HepG2 (cell line): ENCODE results near the gene TBRG1. TPM values are rescaled to one million over a fixed set of nuclear protein-coding genes. Genes with fewer than 3 reads are reported as not detected.

Experiments used
- FOXC1 ChIP-seq: sonication (generic); formaldehyde crosslinking; IDR thresholded peaks from 2 replicates; pipeline ENCODE4 v1.8.0; 2022; ENCODE audit warnings: mild to moderate bottlenecking, missing genetic modification reagents, borderline replicate concordance
- GTF2F1 ChIP-seq: fragments of 150-350 bp; IDR thresholded peaks from 2 replicates; pipeline ENCODE4 v1.6.1; 2014; ENCODE audit warnings: low read length
- HMGA1 ChIP-seq: sonication (generic); formaldehyde crosslinking; conservative IDR thresholded peaks from 2 replicates; pipeline ENCODE4 v1.4.0; 2020; ENCODE audit warnings: missing genetic modification reagents
- IKZF1 ChIP-seq: fragments of 450-650 bp; IDR thresholded peaks from 2 replicates; pipeline ENCODE4 v1.7.1; 2016
- MXD4 ChIP-seq: IDR thresholded peaks from 2 replicates; pipeline ENCODE4 v1.6.1; 2016; ENCODE audit warnings: mild to moderate bottlenecking, missing biosample characterization, missing genetic modification reagents
- RBAK ChIP-seq: sonication (generic); formaldehyde crosslinking; IDR thresholded peaks from 2 replicates; pipeline ENCODE4 v1.5.1; 2020; ENCODE audit warnings: mild to moderate bottlenecking, missing genetic modification reagents
- TAF15 ChIP-seq: fragments of 200-400 bp; formaldehyde crosslinking; IDR thresholded peaks from one replicate; pipeline ENCODE4 v1.6.1; 2018; ENCODE audit warnings: mild to moderate bottlenecking, low read depth, low read length; ENCODE audit not compliant: poor library complexity, severe bottlenecking
- ZBTB8A ChIP-seq: sonication (generic); formaldehyde crosslinking; IDR thresholded peaks from 2 replicates; pipeline ENCODE4 v1.4.0; 2020; ENCODE audit warnings: mild to moderate bottlenecking, low read depth, missing genetic modification reagents, borderline replicate concordance
- ZFP1 ChIP-seq: IDR thresholded peaks from 2 replicates; pipeline ENCODE4 v1.6.1; 2016
- ZNF230 ChIP-seq: sonication (generic); formaldehyde crosslinking; IDR thresholded peaks from 2 replicates; pipeline ENCODE4 v1.4.0; 2020; ENCODE audit warnings: mild to moderate bottlenecking, missing genetic modification reagents
- ZNF232 ChIP-seq: sonication (generic); formaldehyde crosslinking; IDR thresholded peaks from 2 replicates; pipeline ENCODE4 v1.4.0; 2020; ENCODE audit warnings: missing genetic modification reagents, borderline replicate concordance
- ZNF382 ChIP-seq: sonication (generic); formaldehyde crosslinking; IDR thresholded peaks from 2 replicates; pipeline ENCODE4 v1.5.0; 2020; ENCODE audit warnings: missing genetic modification reagents, mild to moderate bottlenecking, borderline replicate concordance
- ZNF558 ChIP-seq: sonication (generic); formaldehyde crosslinking; IDR thresholded peaks from 2 replicates; pipeline ENCODE4 v1.9.0; 2022; ENCODE audit warnings: mild to moderate bottlenecking, missing genetic modification reagents, borderline replicate concordance
- ZNF615 ChIP-seq: sonication (generic); formaldehyde crosslinking; IDR thresholded peaks from 2 replicates; pipeline ENCODE4 v1.5.0; 2020; ENCODE audit warnings: mild to moderate bottlenecking, missing genetic modification reagents, borderline replicate concordance
- ZNF709 ChIP-seq: sonication (generic); formaldehyde crosslinking; IDR thresholded peaks from 2 replicates; pipeline ENCODE4 v1.5.0; 2020; ENCODE audit warnings: mild to moderate bottlenecking, missing genetic modification reagents
- polyA plus RNA-seq, 8 experiments: library from polyadenylated mRNA; depleted of rRNA in 3 of 8; stranded (reverse) in 7 of 8; unstranded in 1 of 8; fragments of >200 nt; fragmentation: Illumina TruSeq in 4 of 8; extraction: Trizol in 4 of 8; gene quantifications; 2 replicates each; pipeline versions ENCODE4 v1.2.1 to v1.2.3, GENCODE V29; 2011 to 2016; ENCODE audit warnings: low read depth in 4 of 8, missing spikeins in 1 of 8, mixed read lengths in 1 of 8; ENCODE audit not compliant: insufficient read depth in 1 of 8
- total RNA-seq, 5 experiments: library from RNA; depleted of rRNA; stranded (reverse); fragments of >200 nt; fragmentation: Illumina TruSeq; extraction: Trizol; gene quantifications; 2 replicates each; pipeline ENCODE4 v1.2.3, GENCODE V29; 2016; ENCODE audit warnings: low read depth in 1 of 5
- TF ChIP-seq, protein P1 (sequence below): sonication (generic); formaldehyde crosslinking; IDR thresholded peaks from 2 replicates; pipeline ENCODE4 v1.9.0; 2022; ENCODE audit warnings: missing genetic modification reagents, mild to moderate bottlenecking, borderline replicate concordance
- TF ChIP-seq, protein P2 (sequence below): sonication (generic); formaldehyde crosslinking; IDR thresholded peaks from 2 replicates; pipeline ENCODE4 v1.4.0; 2020; ENCODE audit warnings: missing genetic modification reagents, mild to moderate bottlenecking, borderline replicate concordance
- TF ChIP-seq, protein P3 (sequence below): sonication (generic); formaldehyde crosslinking; IDR thresholded peaks from 2 replicates; pipeline ENCODE4 v1.5.0; 2020; ENCODE audit warnings: mild to moderate bottlenecking, missing genetic modification reagents
- TF ChIP-seq, protein P4 (sequence below): sonication (generic); formaldehyde crosslinking; IDR thresholded peaks from 2 replicates; pipeline ENCODE4 v1.4.0; 2020; ENCODE audit warnings: missing genetic modification reagents

Gene TBRG1
- total and polyA plus RNA-seq, 2 of the 13 experiments (the other 11 are each of a cell fraction or from before 2014, with no cell fraction given), result 21.7 to 25.6 TPM

DNA sequence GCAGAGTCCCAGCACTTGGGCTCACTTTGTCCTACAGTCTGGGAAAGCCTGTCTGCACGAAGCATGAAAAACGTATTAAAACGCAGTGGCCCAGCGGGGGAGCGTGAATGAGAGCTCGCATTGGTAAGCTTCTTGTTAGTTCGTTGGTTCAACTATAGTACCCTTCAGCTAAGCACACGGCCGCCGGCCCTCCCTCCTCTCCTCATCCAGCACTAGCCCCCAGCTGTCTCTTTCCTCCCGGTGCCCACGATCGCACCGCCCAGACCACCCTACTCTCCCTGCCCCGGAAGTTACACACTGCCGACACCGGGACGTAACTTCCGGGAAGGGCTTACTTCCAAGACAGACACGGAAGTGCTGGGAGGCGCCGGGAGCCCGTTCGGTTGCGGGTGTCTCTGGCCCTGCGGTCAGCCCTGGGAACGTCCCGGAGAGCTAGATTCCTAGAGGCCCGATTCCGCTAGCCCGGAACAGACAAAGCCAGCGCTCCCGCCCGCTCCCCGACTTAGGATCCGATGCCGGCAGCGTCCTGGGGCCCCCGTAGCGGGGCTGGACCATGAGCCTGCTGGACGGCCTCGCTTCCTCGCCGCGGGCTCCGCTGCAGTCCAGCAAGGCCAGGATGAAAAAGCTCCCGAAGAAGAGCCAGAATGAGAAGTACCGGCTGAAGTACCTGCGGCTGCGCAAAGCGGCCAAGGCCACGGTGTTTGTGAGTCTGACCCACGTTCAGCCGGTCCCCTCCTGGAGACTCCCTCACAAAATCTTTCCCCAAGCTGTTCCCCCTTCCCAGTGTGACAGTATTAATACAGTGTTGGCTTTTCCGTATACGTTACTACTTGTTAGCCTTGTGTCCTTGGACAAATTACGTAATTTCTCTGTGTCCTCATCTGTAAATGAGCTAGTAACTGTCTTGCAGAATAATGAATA is at the start of gene TBRG1 (continued):
- TF ChIP-seq, protein P1, sequence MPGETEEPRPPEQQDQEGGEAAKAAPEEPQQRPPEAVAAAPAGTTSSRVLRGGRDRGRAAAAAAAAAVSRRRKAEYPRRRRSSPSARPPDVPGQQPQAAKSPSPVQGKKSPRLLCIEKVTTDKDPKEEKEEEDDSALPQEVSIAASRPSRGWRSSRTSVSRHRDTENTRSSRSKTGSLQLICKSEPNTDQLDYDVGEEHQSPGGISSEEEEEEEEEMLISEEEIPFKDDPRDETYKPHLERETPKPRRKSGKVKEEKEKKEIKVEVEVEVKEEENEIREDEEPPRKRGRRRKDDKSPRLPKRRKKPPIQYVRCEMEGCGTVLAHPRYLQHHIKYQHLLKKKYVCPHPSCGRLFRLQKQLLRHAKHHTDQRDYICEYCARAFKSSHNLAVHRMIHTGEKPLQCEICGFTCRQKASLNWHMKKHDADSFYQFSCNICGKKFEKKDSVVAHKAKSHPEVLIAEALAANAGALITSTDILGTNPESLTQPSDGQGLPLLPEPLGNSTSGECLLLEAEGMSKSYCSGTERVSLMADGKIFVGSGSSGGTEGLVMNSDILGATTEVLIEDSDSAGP (CRISPR knock-in tag), result peak; percentile 90
- TF ChIP-seq TAF15 (no peak), ZNF709 (0 out of 2 replicates have a peak, but pooled peaks have one; percentile 55), HMGA1 (CRISPR knock-in tag) (no peak), RBAK (no peak), ZNF382 (CRISPR knock-in tag) (no peak), ZNF558 (CRISPR knock-in tag) (no peak), ZNF615 (CRISPR knock-in tag) (no peak), ZNF232 (no peak; the same call in 1 of the 2 replicates), MXD4 (CRISPR knock-in tag) (no peak; the same call in 1 of the 2 replicates), FOXC1 (peak; percentile 65; the same call in 1 of the 2 replicates), ZFP1 (no peak), GTF2F1 (no peak), ZBTB8A (CRISPR knock-in tag) (no peak; the same call in 1 of the 2 replicates), IKZF1 (no peak), ZNF230 (CRISPR knock-in tag) (no peak)
- TF ChIP-seq, protein P2, sequence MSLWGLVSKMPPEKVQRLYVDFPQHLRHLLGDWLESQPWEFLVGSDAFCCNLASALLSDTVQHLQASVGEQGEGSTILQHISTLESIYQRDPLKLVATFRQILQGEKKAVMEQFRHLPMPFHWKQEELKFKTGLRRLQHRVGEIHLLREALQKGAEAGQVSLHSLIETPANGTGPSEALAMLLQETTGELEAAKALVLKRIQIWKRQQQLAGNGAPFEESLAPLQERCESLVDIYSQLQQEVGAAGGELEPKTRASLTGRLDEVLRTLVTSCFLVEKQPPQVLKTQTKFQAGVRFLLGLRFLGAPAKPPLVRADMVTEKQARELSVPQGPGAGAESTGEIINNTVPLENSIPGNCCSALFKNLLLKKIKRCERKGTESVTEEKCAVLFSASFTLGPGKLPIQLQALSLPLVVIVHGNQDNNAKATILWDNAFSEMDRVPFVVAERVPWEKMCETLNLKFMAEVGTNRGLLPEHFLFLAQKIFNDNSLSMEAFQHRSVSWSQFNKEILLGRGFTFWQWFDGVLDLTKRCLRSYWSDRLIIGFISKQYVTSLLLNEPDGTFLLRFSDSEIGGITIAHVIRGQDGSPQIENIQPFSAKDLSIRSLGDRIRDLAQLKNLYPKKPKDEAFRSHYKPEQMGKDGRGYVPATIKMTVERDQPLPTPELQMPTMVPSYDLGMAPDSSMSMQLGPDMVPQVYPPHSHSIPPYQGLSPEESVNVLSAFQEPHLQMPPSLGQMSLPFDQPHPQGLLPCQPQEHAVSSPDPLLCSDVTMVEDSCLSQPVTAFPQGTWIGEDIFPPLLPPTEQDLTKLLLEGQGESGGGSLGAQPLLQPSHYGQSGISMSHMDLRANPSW (CRISPR knock-in tag), result 0 out of 2 replicates have a peak, but pooled peaks have one; percentile 31
- TF ChIP-seq, protein P3, sequence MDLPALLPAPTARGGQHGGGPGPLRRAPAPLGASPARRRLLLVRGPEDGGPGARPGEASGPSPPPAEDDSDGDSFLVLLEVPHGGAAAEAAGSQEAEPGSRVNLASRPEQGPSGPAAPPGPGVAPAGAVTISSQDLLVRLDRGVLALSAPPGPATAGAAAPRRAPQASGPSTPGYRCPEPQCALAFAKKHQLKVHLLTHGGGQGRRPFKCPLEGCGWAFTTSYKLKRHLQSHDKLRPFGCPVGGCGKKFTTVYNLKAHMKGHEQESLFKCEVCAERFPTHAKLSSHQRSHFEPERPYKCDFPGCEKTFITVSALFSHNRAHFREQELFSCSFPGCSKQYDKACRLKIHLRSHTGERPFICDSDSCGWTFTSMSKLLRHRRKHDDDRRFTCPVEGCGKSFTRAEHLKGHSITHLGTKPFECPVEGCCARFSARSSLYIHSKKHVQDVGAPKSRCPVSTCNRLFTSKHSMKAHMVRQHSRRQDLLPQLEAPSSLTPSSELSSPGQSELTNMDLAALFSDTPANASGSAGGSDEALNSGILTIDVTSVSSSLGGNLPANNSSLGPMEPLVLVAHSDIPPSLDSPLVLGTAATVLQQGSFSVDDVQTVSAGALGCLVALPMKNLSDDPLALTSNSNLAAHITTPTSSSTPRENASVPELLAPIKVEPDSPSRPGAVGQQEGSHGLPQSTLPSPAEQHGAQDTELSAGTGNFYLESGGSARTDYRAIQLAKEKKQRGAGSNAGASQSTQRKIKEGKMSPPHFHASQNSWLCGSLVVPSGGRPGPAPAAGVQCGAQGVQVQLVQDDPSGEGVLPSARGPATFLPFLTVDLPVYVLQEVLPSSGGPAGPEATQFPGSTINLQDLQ (CRISPR knock-in tag), result no peak
- TF ChIP-seq, protein P4, sequence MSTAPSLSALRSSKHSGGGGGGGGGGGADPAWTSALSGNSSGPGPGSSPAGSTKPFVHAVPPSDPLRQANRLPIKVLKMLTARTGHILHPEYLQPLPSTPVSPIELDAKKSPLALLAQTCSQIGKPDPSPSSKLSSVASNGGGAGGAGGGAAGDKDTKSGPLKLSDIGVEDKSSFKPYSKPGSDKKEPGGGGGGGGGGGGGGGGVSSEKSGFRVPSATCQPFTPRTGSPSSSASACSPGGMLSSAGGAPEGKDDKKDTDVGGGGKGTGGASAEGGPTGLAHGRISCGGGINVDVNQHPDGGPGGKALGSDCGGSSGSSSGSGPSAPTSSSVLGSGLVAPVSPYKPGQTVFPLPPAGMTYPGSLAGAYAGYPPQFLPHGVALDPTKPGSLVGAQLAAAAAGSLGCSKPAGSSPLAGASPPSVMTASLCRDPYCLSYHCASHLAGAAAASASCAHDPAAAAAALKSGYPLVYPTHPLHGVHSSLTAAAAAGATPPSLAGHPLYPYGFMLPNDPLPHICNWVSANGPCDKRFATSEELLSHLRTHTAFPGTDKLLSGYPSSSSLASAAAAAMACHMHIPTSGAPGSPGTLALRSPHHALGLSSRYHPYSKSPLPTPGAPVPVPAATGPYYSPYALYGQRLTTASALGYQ, result peak; percentile 66; the same call in 1 of the 2 replicates
